ENCODE data around the gene SUMO1.
"Not testable (repeated sequence)": the region's sequence is repeated elsewhere in the genome, so short reads cannot be mapped to it uniquely, and the experiment has no call there.

The SUMO1 gene

GRCh38 chr2:202238234-202239197, at the start of gene SUMO1:
Gene SUMO1, minus strand, starts transcription at chr2:202238597. Its CDS starts 146 bp downstream, at chr2:202238451.
- peak; percentile 86 for DNase-seq (ENCODE audit: low read depth)

- DNase-seq (ENCODE audit: low read depth): no peak
These were observed 48.2 kb upstream of the SUMO1 start for GRCh38 chr2:202286595-202286994.

GRCh38 chr2:202278944-202279343, 40.5 kb upstream of the SUMO1 start:
- DNase-seq (ENCODE audit: low read depth): no peak

- DNase-seq (ENCODE audit: low read depth): no peak
These were observed 39.8 kb upstream of the SUMO1 start for GRCh38 chr2:202278036-202278760.

GRCh38 chr2:202276078-202276720, 37.8 kb upstream of the SUMO1 start:
- DNase-seq (ENCODE audit: low read depth): not testable (repeated sequence)

- DNase-seq (ENCODE audit: low read depth): no peak
These were observed 32.1 kb upstream of the SUMO1 start for GRCh38 chr2:202270487-202270886.

GRCh38 chr2:202269585-202269984, 31.2 kb upstream of the SUMO1 start:
- DNase-seq (ENCODE audit: low read depth): no peak

- DNase-seq (ENCODE audit: low read depth): no peak
These were observed 29.1 kb upstream of the SUMO1 start for GRCh38 chr2:202267495-202267894.

GRCh38 chr2:202265467-202266277, 27.3 kb upstream of the SUMO1 start, which contains the start of gene NOP58:
Gene NOP58, plus strand, starts transcription at chr2:202265763. Its CDS starts 179 bp downstream, at chr2:202265942.
- DNase-seq (ENCODE audit: low read depth): peak; percentile 87

- no peak for DNase-seq (ENCODE audit: low read depth)
These were observed 23.1 kb upstream of the SUMO1 start for GRCh38 chr2:202261531-202261930.

- DNase-seq (ENCODE audit: low read depth): no peak
These were observed 13.1 kb upstream of the SUMO1 start for GRCh38 chr2:202251494-202251893.

- no peak for DNase-seq (ENCODE audit: low read depth)
These were observed 11.3 kb upstream of the SUMO1 start for GRCh38 chr2:202249521-202250253.

GRCh38 chr2:202247710-202248109, 9.3 kb upstream of the SUMO1 start:
- not testable (repeated sequence) for DNase-seq (ENCODE audit: low read depth)

- DNase-seq (ENCODE audit: low read depth): peak; percentile 10
These were observed 587 bp downstream of the SUMO1 start for GRCh38 chr2:202237787-202238233.

GRCh38 chr2:202221873-202222272, 16.5 kb downstream of the SUMO1 start:
- no peak for DNase-seq (ENCODE audit: low read depth)

GRCh38 chr2:202215179-202215578, 23.2 kb downstream of the SUMO1 start:
- DNase-seq (ENCODE audit: low read depth): no peak

GRCh38 chr2:202208526-202208925, 29.9 kb downstream of the SUMO1 start:
- DNase-seq (ENCODE audit: low read depth): no peak

GRCh38 chr2:202204855-202205254, 33.5 kb downstream of the SUMO1 start:
- no peak for DNase-seq (ENCODE audit: low read depth)

- no peak for DNase-seq (ENCODE audit: low read depth)
These were observed 35.0 kb downstream of the SUMO1 start for GRCh38 chr2:202203348-202203747.

Data from activated T-cell treated with anti-CD3 and anti-CD28 coated beads for 48 hours (primary cell).